MG63 (cell line): ENCODE results near the gene HECTD2. TPM values are rescaled to one million over a fixed set of nuclear protein-coding genes. Genes with fewer than 3 reads are reported as not detected.
"Not testable (repeated sequence)": the region's sequence is repeated elsewhere in the genome, so short reads cannot be mapped to it uniquely, and the experiment has no call there.

Experiments
- DNase-seq: peaks from one replicate; pipeline ENCODE4 v3.0.0-alpha.2; 2020
- H3K27me3 ChIP-seq: fragments of 250-450 bp; sonication (Bioruptor Pico); 2 replicates; pipeline ENCODE4 v1.5.1; 2020; ENCODE audit warnings: mild to moderate bottlenecking, moderate library complexity
- H3K36me3 ChIP-seq: fragments of 250-450 bp; sonication (Bioruptor Pico); 2 replicates; pipeline ENCODE4 v1.5.1; 2020; ENCODE audit warnings: mild to moderate bottlenecking, moderate library complexity
- H3K4me3 ChIP-seq: fragments of 250-450 bp; sonication (Bioruptor Pico); 2 replicates; pipeline ENCODE4 v1.5.1; 2020; ENCODE audit warnings: mild to moderate bottlenecking, moderate library complexity
- H3K9me3 ChIP-seq: fragments of 250-450 bp; sonication (Bioruptor Pico); 2 replicates; pipeline ENCODE4 v1.5.1; 2020; ENCODE audit warnings: mild to moderate bottlenecking, moderate library complexity
- total RNA-seq: library from RNA; depleted of rRNA; stranded (reverse); fragments of >200 nt; shearing (Covaris generic); gene quantifications from 2 replicates; pipeline ENCODE4 v1.2.3, GENCODE V29; 2014; ENCODE audit warnings: low replicate concordance; rRNA removed

HECTD2 gene
- total RNA-seq = 2.5 and 8.4 TPM in 2 replicates

- peak; percentile 82 for DNase-seq
- H3K27me3 ChIP-seq = no peaks in the 10 kb centered on the region
- no peaks in the 10 kb centered on the region for H3K36me3 ChIP-seq
- H3K9me3 ChIP-seq = no peaks in the 10 kb centered on the region
- H3K4me3 ChIP-seq = peak within 1 kb of the TSS; percentile 61
Measured at GRCh38 chr10:91409869-91410637, at the start of gene HECTD2. Gene HECTD2, plus strand, starts transcription at chr10:91410344. Its CDS starts 95 bp downstream, at chr10:91410439.

GRCh38 chr10:91360461-91360860 is 49.7 kb upstream of the HECTD2 start:
- no peak for DNase-seq
- H3K27me3 ChIP-seq = no peaks in the 10 kb centered on the region
- no peaks in the 10 kb centered on the region for H3K36me3 ChIP-seq
- H3K9me3 ChIP-seq = peaks cover 3% of the 10 kb centered on the region; the same call in 1 of the 2 replicates
- H3K4me3 ChIP-seq = no peak overlapping the region

- DNase-seq, H3K36me3 ChIP-seq, H3K4me3 ChIP-seq, H3K9me3 ChIP-seq, H3K27me3 ChIP-seq: not testable (repeated sequence)
Measured at GRCh38 chr10:91365519-91365918, 44.6 kb upstream of the HECTD2 start.

- DNase-seq = no peak
- H3K36me3 ChIP-seq = no peaks in the 10 kb centered on the region
- no peaks in the 10 kb centered on the region for H3K9me3 ChIP-seq
- no peaks in the 10 kb centered on the region for H3K27me3 ChIP-seq
- H3K4me3 ChIP-seq = no peak overlapping the region
Measured at GRCh38 chr10:91366704-91367103, 43.4 kb upstream of the HECTD2 start.

- no peaks in the 10 kb centered on the region for H3K36me3 ChIP-seq
- no peak overlapping the region for H3K4me3 ChIP-seq
- DNase-seq = no peak
- H3K9me3 ChIP-seq = no peaks in the 10 kb centered on the region
- no peaks in the 10 kb centered on the region for H3K27me3 ChIP-seq
Measured at GRCh38 chr10:91367127-91367531, 43.0 kb upstream of the HECTD2 start.

GRCh38 chr10:91367558-91367957 is 42.6 kb upstream of the HECTD2 start:
- no peaks in the 10 kb centered on the region for H3K27me3 ChIP-seq
- DNase-seq = no peak
- no peaks in the 10 kb centered on the region for H3K9me3 ChIP-seq
- no peaks in the 10 kb centered on the region for H3K36me3 ChIP-seq
- no peak overlapping the region for H3K4me3 ChIP-seq

GRCh38 chr10:91369978-91370589 is 40.1 kb upstream of the HECTD2 start:
- H3K36me3 ChIP-seq, DNase-seq, H3K9me3 ChIP-seq, H3K4me3 ChIP-seq, H3K27me3 ChIP-seq: not testable (repeated sequence)

GRCh38 chr10:91374052-91374451 is 36.1 kb upstream of the HECTD2 start:
- DNase-seq = no peak
- H3K4me3 ChIP-seq = no peak overlapping the region
- peaks cover 12% of the 10 kb centered on the region for H3K9me3 ChIP-seq
- H3K36me3 ChIP-seq = no peaks in the 10 kb centered on the region
- H3K27me3 ChIP-seq = no peaks in the 10 kb centered on the region

- H3K27me3 ChIP-seq = no peaks in the 10 kb centered on the region
- no peak overlapping the region for H3K4me3 ChIP-seq
- no peaks in the 10 kb centered on the region for H3K36me3 ChIP-seq
- no peak for DNase-seq
- H3K9me3 ChIP-seq = peaks cover 12% of the 10 kb centered on the region
Measured at GRCh38 chr10:91378061-91378460, 32.1 kb upstream of the HECTD2 start.

GRCh38 chr10:91380873-91381256 is 29.3 kb upstream of the HECTD2 start:
- no peak overlapping the region for H3K4me3 ChIP-seq
- no peaks in the 10 kb centered on the region for H3K27me3 ChIP-seq
- no peak for DNase-seq
- H3K36me3 ChIP-seq = no peaks in the 10 kb centered on the region
- peaks cover 8% of the 10 kb centered on the region for H3K9me3 ChIP-seq

GRCh38 chr10:91381257-91381891 is 28.8 kb upstream of the HECTD2 start:
- Histone ChIP-seq H3K9me3 (peaks cover 8% of the 10 kb centered on the region), H3K4me3 (no peak overlapping the region), H3K27me3 (no peaks in the 10 kb centered on the region), H3K36me3 (no peaks in the 10 kb centered on the region)
- no peak for DNase-seq

- Histone ChIP-seq H3K9me3 (no peaks in the 10 kb centered on the region), H3K36me3 (no peaks in the 10 kb centered on the region), H3K4me3 (no peak overlapping the region), H3K27me3 (0 out of 2 replicates have a peak, but pooled peaks cover 3% of the 10 kb centered on the region)
- DNase-seq = no peak
Measured at GRCh38 chr10:91385306-91386085, 24.6 kb upstream of the HECTD2 start.

GRCh38 chr10:91389636-91390512 is 20.3 kb upstream of the HECTD2 start:
- Histone ChIP-seq H3K27me3 (0 out of 2 replicates have a peak, but pooled peaks cover 3% of the 10 kb centered on the region), H3K4me3 (no peak overlapping the region), H3K36me3 (no peaks in the 10 kb centered on the region), H3K9me3 (no peaks in the 10 kb centered on the region)
- no peak for DNase-seq

GRCh38 chr10:91390513-91390825 is 19.7 kb upstream of the HECTD2 start:
- not testable (repeated sequence) for H3K9me3 ChIP-seq, H3K27me3 ChIP-seq, DNase-seq, H3K36me3 ChIP-seq, H3K4me3 ChIP-seq

GRCh38 chr10:91391920-91392319 is 18.2 kb upstream of the HECTD2 start:
- no peak overlapping the region for H3K4me3 ChIP-seq
- no peaks in the 10 kb centered on the region for H3K9me3 ChIP-seq
- H3K36me3 ChIP-seq = no peaks in the 10 kb centered on the region
- DNase-seq = no peak
- 0 out of 2 replicates have a peak, but pooled peaks cover 3% of the 10 kb centered on the region for H3K27me3 ChIP-seq

GRCh38 chr10:91406322-91406721 is 3.8 kb upstream of the HECTD2 start:
- Histone ChIP-seq H3K36me3 (no peaks in the 10 kb centered on the region), H3K9me3 (no peaks in the 10 kb centered on the region), H3K4me3 (no peak overlapping the region), H3K27me3 (no peaks in the 10 kb centered on the region)
- DNase-seq = no peak
